PC-3 (cell line): ENCODE measurements around the gene MYLK.

Experiments
- CTCF ChIP-seq: fragments of 300-600 bp; sonication (generic); conservative IDR thresholded peaks from 2 replicates; pipeline ENCODE4 v1.5.1; 2017; ENCODE audit warnings: antibody characterized with exemption, low read depth, mild to moderate bottlenecking, low read length
- EZH2 ChIP-seq: fragments of 300-600 bp; sonication (generic); IDR thresholded peaks from one replicate; pipeline ENCODE4 v1.6.1; 2017; ENCODE audit warnings: antibody characterized with exemption, mild to moderate bottlenecking, low read length; ENCODE audit not compliant: unreplicated experiment
- EZH2phosphoT487 ChIP-seq: fragments of 300-600 bp; sonication (generic); IDR thresholded peaks from 2 replicates; pipeline ENCODE4 v1.6.1; 2018; ENCODE audit warnings: mild to moderate bottlenecking, antibody characterized with exemption, low read length, borderline replicate concordance

GRCh38 chr3:123758081-123758564 is 126.0 kb downstream of the MYLK start:
- no peak for TF ChIP-seq CTCF
- no peak for TF ChIP-seq EZH2phosphoT487
- TF ChIP-seq EZH2, result no peak
